ENCODE results near the gene DIRAS1. TPM values are rescaled to one million over a fixed set of nuclear protein-coding genes. Genes with fewer than 3 reads are reported as not detected.

The DIRAS1 gene
- total and polyA plus RNA-seq, 2 experiments from 2014 or later = 2.8 to 18.6 TPM

DNA sequence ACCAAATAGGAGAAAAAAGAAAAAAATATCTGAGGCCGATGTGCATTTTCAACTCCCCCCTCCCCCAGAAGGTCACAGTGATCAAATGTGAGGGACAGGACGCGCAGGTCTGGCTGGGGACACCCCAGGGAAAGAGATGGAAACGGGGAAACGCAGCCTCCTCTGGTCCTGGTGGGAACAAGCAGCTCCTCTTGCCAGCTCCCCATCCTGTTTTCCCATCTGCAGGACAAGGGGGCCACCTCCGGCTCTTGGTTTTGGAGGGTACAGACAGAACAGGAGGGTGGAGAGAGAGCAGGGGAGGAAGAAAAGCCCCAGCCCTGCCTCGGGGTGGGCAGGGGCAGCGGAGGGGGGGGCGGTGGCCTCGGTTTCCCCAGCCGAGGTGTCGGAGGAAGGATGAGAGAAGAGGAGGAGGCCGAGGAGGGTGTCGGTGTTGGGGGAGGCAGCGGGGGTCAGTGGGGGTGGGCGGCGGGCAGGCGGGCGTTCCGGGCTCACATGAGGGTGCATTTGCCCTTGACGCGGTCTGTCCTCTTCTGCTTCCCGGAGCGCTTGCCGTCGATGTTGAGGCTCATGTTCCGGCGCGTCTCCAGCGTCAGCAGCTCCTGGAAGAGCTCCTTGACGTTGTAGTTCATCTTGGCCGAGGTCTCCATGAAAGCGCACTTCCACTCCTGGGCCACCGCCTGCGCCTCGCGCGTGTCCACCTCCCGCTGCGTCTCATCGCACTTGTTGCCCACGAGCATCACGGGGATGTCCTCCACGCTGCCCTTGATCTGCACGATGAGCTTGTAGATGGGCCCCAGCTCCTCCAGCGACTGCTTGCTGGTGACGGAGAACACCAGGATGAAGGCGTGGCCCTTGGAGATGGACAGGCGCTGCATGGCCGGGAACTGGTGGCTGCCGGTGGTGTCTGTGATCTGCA lies 4.2 kb downstream of the DIRAS1 start:
- H3K4me3 ChIP-seq = no peak overlapping the region
- 0 out of 2 replicates have a peak, but pooled peaks cover 5% of the 10 kb centered on the region for H3F3A ChIP-seq (replicated peaks; ENCODE audit: low read depth)
- H3K9me2 ChIP-seq (ENCODE audit: insufficient read depth) = no peaks in the 10 kb centered on the region
- no peaks in the 10 kb centered on the region for H3K36me3 ChIP-seq (ENCODE audit: insufficient read depth)
- TF ChIP-seq NANOG (IDR thresholded peaks at IDR 0.05; ENCODE audit: borderline replicate concordance) (no peak), EZH2 (IDR thresholded peaks at IDR 0.05; ENCODE audit: low read depth, unreplicated experiment) (no peak), POLR2AphosphoS5 (IDR thresholded peaks at IDR 0.05; ENCODE audit: low read depth) (no peak), EZH2phosphoT487 (IDR thresholded peaks at IDR 0.05; ENCODE audit: unreplicated experiment) (no peak), JUNB (IDR thresholded peaks at IDR 0.05; ENCODE audit: unreplicated experiment) (no peak), CREB1 (CRISPR knock-in tag; IDR thresholded peaks at IDR 0.05; ENCODE audit: low read depth) (no peak)
- TF ChIP-seq, protein P1, sequence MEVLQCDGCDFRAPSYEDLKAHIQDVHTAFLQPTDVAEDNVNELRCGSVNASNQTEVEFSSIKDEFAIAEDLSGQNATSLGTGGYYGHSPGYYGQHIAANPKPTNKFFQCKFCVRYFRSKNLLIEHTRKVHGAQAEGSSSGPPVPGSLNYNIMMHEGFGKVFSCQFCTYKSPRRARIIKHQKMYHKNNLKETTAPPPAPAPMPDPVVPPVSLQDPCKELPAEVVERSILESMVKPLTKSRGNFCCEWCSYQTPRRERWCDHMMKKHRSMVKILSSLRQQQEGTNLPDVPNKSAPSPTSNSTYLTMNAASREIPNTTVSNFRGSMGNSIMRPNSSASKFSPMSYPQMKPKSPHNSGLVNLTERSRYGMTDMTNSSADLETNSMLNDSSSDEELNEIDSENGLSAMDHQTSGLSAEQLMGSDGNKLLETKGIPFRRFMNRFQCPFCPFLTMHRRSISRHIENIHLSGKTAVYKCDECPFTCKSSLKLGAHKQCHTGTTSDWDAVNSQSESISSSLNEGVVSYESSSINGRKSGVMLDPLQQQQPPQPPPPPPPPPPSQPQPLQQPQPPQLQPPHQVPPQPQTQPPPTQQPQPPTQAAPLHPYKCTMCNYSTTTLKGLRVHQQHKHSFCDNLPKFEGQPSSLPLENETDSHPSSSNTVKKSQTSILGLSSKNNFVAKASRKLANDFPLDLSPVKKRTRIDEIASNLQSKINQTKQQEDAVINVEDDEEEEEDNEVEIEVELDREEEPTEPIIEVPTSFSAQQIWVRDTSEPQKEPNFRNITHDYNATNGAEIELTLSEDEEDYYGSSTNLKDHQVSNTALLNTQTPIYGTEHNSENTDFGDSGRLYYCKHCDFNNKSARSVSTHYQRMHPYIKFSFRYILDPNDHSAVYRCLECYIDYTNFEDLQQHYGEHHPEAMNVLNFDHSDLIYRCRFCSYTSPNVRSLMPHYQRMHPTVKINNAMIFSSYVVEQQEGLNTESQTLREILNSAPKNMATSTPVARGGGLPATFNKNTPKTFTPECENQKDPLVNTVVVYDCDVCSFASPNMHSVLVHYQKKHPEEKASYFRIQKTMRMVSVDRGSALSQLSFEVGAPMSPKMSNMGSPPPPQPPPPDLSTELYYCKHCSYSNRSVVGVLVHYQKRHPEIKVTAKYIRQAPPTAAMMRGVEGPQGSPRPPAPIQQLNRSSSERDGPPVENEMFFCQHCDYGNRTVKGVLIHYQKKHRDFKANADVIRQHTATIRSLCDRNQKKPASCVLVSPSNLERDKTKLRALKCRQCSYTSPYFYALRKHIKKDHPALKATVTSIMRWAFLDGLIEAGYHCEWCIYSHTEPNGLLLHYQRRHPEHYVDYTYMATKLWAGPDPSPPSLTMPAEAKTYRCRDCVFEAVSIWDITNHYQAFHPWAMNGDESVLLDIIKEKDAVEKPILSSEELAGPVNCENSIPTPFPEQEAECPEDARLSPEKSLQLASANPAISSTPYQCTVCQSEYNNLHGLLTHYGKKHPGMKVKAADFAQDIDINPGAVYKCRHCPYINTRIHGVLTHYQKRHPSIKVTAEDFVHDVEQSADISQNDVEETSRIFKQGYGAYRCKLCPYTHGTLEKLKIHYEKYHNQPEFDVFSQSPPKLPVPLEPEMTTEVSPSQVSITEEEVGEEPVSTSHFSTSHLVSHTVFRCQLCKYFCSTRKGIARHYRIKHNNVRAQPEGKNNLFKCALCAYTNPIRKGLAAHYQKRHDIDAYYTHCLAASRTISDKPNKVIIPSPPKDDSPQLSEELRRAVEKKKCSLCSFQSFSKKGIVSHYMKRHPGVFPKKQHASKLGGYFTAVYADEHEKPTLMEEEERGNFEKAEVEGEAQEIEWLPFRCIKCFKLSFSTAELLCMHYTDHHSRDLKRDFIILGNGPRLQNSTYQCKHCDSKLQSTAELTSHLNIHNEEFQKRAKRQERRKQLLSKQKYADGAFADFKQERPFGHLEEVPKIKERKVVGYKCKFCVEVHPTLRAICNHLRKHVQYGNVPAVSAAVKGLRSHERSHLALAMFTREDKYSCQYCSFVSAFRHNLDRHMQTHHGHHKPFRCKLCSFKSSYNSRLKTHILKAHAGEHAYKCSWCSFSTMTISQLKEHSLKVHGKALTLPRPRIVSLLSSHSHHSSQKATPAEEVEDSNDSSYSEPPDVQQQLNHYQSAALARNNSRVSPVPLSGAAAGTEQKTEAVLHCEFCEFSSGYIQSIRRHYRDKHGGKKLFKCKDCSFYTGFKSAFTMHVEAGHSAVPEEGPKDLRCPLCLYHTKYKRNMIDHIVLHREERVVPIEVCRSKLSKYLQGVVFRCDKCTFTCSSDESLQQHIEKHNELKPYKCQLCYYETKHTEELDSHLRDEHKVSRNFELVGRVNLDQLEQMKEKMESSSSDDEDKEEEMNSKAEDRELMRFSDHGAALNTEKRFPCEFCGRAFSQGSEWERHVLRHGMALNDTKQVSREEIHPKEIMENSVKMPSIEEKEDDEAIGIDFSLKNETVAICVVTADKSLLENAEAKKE (CRISPR knock-in tag; IDR thresholded peaks at IDR 0.05) = no peak
- TF ChIP-seq, protein P2, sequence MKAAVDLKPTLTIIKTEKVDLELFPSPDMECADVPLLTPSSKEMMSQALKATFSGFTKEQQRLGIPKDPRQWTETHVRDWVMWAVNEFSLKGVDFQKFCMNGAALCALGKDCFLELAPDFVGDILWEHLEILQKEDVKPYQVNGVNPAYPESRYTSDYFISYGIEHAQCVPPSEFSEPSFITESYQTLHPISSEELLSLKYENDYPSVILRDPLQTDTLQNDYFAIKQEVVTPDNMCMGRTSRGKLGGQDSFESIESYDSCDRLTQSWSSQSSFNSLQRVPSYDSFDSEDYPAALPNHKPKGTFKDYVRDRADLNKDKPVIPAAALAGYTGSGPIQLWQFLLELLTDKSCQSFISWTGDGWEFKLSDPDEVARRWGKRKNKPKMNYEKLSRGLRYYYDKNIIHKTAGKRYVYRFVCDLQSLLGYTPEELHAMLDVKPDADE (IDR thresholded peaks at IDR 0.05) = no peak
- TF ChIP-seq, protein P3, sequence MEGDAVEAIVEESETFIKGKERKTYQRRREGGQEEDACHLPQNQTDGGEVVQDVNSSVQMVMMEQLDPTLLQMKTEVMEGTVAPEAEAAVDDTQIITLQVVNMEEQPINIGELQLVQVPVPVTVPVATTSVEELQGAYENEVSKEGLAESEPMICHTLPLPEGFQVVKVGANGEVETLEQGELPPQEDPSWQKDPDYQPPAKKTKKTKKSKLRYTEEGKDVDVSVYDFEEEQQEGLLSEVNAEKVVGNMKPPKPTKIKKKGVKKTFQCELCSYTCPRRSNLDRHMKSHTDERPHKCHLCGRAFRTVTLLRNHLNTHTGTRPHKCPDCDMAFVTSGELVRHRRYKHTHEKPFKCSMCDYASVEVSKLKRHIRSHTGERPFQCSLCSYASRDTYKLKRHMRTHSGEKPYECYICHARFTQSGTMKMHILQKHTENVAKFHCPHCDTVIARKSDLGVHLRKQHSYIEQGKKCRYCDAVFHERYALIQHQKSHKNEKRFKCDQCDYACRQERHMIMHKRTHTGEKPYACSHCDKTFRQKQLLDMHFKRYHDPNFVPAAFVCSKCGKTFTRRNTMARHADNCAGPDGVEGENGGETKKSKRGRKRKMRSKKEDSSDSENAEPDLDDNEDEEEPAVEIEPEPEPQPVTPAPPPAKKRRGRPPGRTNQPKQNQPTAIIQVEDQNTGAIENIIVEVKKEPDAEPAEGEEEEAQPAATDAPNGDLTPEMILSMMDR (conservative IDR thresholded peaks at IDR 0.05; ENCODE audit: low read depth in 2 of 2) = no peak
- H3K27me3 ChIP-seq (ENCODE audit: insufficient read depth) = 0 out of 2 replicates have a peak, but pooled peaks cover 4% of the 10 kb centered on the region
- H3K4me3 Mint-ChIP-seq = no peak overlapping the region
- DNase-seq (ENCODE audit: low spot score) (peak; percentile 20), ATAC-seq (no peak)
- H3K36me3 Mint-ChIP-seq (ENCODE audit: low read depth) = peaks cover 20% of the 10 kb centered on the region
- no peak overlapping the region for H3K27ac ChIP-seq (ENCODE audit: low read depth)
- H3K4me1 ChIP-seq (ENCODE audit: insufficient read depth) = peaks cover 12% of the 10 kb centered on the region; the same call in 1 of the 2 replicates
- peaks cover 14% of the 10 kb centered on the region for H3K27me3 Mint-ChIP-seq (ENCODE audit: insufficient read depth, low read depth, poor library complexity)
- peaks cover 11% of the 10 kb centered on the region for H3K4me1 Mint-ChIP-seq
- H3K4me2 ChIP-seq = no peak overlapping the region
- no peak overlapping the region for H3K27ac Mint-ChIP-seq
- H3K9me3 Mint-ChIP-seq = peaks cover 12% of the 10 kb centered on the region
- H2AFZ ChIP-seq = no peak overlapping the region
- H3K79me2 ChIP-seq (replicated peaks; ENCODE audit: insufficient read depth) = no peaks in the 10 kb centered on the region
- no peaks in the 10 kb centered on the region for H4K20me1 ChIP-seq (replicated peaks; ENCODE audit: insufficient read depth)

Data from GM23338 (cell line).